ENCODE results near the gene SPIRE1.

The SPIRE1 gene

GRCh38 chr18:12409469-12409868, 248.4 kb downstream of the SPIRE1 start:
- peak in 1 of 2 experiments; percentile 24 for DNase-seq

DNA sequence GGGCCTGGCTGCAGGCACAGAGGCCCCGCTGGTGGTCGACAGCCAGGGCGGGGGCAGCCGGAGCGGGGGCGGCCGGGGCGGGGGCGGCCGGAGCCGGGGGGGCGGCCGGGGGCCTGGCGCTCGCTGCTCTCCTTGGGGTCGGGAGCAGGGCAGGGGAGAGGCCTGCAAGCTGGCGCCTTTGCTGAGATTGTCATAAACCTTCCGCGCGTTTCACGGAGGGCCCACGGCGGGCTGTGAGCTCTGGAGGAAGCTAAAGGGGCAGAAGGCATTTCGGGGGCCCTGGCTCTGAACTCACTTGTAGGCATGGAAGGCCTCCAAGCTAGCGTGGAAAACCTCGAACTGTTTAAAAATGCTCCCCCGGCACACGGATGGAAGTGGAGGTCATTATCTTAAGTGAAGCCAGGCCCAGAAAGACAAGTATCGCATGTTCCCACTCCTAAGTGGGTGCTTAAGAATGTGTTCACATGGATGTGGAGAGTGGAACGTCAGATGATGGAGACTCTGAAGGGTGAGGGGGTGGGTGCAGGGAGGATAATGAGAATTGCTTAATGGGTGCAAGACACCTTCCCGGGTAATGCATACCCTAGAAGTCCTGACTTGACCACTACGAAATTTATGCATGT, 249.5 kb downstream of the SPIRE1 start:
- DNase-seq: peak; percentile 4 to 42

GRCh38 chr18:12406371-12407111, 251.4 kb downstream of the SPIRE1 start:
- no peak for DNase-seq

DNA sequence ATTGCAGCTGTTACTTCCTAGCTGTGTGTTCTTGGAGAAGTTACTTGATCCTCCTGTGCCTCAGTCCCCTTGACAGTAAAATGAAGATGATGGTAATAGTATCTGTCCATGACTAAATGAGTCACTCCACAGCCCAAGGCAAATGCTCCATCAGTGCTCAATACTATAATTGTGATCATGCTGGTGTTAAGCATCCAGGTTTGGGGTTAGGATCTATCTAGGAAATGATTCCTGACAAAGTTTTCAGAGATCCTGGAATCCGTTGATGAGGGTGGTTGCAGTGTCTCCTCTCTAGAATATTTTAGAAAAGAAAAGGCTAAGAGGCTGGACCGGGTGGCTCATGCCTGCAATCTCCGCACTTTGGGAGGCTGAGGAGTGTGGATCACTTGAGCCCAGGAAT, 252.8 kb downstream of the SPIRE1 start:
- DNase-seq: no peak

GRCh38 chr18:12403601-12404506, 254.1 kb downstream of the SPIRE1 start:
- no peak for DNase-seq

GRCh38 chr18:12401881-12402280, 256.0 kb downstream of the SPIRE1 start:
- no peak for DNase-seq

GRCh38 chr18:12399231-12399630, 258.7 kb downstream of the SPIRE1 start:
- DNase-seq: no peak

DNA sequence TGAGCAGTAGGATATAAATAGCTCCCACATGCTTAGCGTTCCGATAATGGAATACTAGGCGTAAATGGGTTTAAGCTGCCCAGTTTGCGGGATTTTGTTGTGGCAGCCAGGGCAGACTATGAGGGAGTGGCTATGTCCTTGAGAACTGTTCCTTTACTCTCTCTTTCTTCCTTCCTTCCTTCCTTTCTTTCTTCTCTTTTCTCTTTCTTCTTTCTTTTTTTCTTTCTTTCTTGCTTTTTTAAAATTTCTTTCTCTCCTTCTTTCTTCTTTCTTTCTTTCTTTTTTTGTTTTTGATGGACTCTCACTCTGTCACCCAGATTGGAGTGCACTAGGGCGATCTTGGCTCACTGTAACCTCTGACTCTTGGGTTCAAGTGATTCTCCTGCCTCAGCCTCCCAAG, 259.3 kb downstream of the SPIRE1 start:
- DNase-seq: no peak

DNA sequence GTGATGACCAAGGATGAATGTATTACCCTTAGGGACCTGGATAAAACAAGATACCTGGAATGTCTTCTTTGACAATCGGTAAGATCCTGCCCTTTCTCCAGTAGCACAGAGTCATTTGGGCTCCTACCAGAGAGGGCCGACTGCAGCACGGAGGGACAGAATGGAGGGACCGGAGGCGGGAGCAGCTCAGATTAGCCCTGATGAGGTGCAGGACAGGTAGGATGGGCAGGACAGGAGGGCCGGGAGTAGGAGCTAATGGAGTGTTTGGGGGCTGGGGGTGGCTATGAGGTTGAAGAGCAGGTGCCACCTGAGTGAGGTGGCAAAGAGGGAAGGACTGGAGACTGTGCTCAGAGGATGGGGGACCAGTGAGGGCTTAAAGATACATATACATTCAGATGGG, 260.1 kb downstream of the SPIRE1 start:
- DNase-seq: no peak

DNA sequence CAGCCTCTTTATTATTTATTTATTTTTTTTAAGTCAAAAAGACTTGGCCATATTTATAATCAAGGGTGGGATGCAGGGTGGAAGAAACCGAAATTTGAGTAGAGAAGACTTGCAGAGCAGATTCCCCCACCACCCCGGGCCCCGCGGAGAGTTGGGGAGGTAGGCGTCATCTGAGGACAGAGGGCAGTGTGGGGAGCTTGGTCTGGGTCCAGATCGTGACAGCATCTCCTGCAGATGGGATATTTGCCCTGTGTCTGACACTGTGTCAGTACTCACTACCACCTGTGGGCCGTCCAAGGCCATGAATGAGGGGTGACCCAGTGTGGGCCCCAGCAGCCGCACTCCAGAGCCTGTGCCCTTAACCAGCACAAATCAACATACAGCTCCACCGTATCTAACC, 260.7 kb downstream of the SPIRE1 start:
- DNase-seq: no peak
